HepG2 (cell line): ENCODE results near the gene RAP2A. TPM values are rescaled to one million over a fixed set of nuclear protein-coding genes. Genes with fewer than 3 reads are reported as not detected.

ENCODE experiments used
- HNRNPH1 ChIP-seq: fragments of 200-400 bp; formaldehyde crosslinking; optimal IDR thresholded peaks from 2 replicates; pipeline ENCODE3; 2017; ENCODE audit warnings: mild to moderate bottlenecking, low read depth, low read length
- RERE ChIP-seq: IDR thresholded peaks from 2 replicates; pipeline ENCODE4 v1.6.1; 2016; ENCODE audit warnings: low read depth, missing genetic modification reagents, missing compliant biosample characterization
- ZBTB40 ChIP-seq, 2 experiments: fragments of 450-650 bp in 1 of 2; sonication (generic) in 1 of 2; formaldehyde crosslinking in 1 of 2; IDR thresholded peaks; 2 replicates each; pipeline versions ENCODE4 v1.6.1 to v1.8.0; 2016 to 2022; ENCODE audit warnings: antibody characterized with exemption in 1 of 2, mild to moderate bottlenecking in 1 of 2, missing genetic modification reagents in 1 of 2
- polyA plus RNA-seq, 8 experiments: library from polyadenylated mRNA; depleted of rRNA in 3 of 8; stranded (reverse) in 7 of 8; unstranded in 1 of 8; fragments of >200 nt; fragmentation: Illumina TruSeq in 4 of 8; extraction: Trizol in 4 of 8; gene quantifications; 2 replicates each; pipeline versions ENCODE4 v1.2.1 to v1.2.3, GENCODE V29; 2011 to 2016; ENCODE audit warnings: low read depth in 4 of 8, missing spikeins in 1 of 8, mixed read lengths in 1 of 8; ENCODE audit not compliant: insufficient read depth in 1 of 8
- total RNA-seq, 5 experiments: library from RNA; depleted of rRNA; stranded (reverse); fragments of >200 nt; fragmentation: Illumina TruSeq; extraction: Trizol; gene quantifications; 2 replicates each; pipeline ENCODE4 v1.2.3, GENCODE V29; 2016; ENCODE audit warnings: low read depth in 1 of 5

The RAP2A gene
- total and polyA plus RNA-seq, 2 of the 13 experiments (the other 11 are each of a cell fraction or from before 2014, with no cell fraction given) = 9.9 to 23.1 TPM

- no peak for TF ChIP-seq RERE
- no peak for TF ChIP-seq ZBTB40 (IDR thresholded peaks at IDR 0.05)
- no peak for TF ChIP-seq ZBTB40 (CRISPR knock-in tag; IDR thresholded peaks at IDR 0.05)
- no peak for TF ChIP-seq HNRNPH1
Measured at GRCh38 chr13:97502181-97502580, 68.2 kb downstream of the RAP2A start (continued).
